HL-60/S4 treated with phorbol 12-myristate 13-acetate at 8.2 ng/mL for 4 days and 3 days (cell line): ENCODE measurements around the gene PPBP.

Experiments
- in situ Hi-C: fragments of 300-500 bp; cut with MboI; formaldehyde crosslinking; loops from 2 replicates; pipeline ENCODE4 v1.15.0; 2022; ENCODE audit warnings: low sequenced_read_pairs

Gene PPBP

DNA sequence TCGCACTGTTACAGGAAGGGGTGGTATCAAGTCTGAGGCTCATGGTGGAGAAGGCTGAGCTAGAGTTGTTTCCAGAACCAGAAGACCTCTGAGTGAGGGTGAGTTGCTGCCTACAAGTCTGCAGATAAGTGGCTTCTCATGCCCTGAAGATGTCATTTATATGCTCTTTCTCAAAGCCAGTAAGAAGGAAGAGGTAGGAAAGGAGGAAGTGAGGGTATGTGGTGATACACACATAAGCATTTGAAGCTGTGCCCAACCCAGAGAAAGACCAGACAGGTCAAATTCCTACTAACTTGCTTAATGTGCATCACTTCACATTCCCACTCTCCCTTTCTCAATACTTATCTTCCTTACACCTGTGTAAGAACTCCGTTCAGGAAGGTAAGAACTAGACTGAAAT, at the start of gene PPBP:
Gene PPBP, minus strand, starts transcription at position 130 of the 400 bp plus-strand sequence. Its CDS starts 87 bp downstream, at position 43.
- in situ Hi-C loops = no loop called here

DNA sequence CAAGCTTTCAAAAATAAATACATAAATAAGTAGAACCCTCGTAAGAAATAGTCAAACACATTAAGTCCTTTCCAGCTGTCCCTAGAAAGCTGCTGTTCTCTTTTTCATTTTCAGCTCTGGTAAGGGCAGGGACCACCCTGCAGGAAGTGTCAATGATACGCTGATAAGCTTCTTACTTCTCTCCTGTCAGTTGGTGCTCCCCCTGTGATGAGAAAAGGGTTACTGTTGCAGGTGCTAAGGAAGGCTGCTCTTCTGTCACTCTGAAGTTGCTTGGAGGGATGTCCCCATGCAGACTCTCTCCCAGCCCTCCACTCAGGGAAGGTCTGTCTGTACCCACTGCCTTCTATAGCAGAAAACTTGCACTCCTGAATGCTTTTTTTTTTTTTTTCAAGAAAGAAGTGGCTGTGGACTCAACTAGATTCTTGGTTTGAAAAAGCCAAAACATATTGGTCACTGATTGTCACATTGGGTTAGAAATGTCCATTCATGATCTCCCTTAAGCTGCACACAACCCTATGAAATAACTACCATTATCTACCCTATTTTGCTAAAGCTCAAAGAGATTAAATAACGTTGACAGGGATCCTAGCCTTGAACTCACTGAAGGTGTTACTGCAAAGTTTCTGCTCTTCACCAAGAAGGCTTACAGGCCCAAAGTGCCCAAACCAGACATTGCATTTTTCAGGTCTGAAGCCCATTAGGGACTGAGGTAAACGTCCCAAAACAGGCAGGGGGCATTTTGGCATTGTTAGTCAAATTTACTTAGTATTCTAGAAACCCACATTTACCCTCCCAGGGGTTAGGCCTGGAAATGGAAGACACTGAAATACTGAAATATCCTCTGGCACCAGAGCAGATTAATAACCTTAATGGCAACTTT, 49.3 kb upstream of the PPBP start:
- in situ Hi-C loops = no loop called here

GRCh38 chr4:74033739-74034138, 45.7 kb upstream of the PPBP start:
- in situ Hi-C loops = no loop called here

DNA sequence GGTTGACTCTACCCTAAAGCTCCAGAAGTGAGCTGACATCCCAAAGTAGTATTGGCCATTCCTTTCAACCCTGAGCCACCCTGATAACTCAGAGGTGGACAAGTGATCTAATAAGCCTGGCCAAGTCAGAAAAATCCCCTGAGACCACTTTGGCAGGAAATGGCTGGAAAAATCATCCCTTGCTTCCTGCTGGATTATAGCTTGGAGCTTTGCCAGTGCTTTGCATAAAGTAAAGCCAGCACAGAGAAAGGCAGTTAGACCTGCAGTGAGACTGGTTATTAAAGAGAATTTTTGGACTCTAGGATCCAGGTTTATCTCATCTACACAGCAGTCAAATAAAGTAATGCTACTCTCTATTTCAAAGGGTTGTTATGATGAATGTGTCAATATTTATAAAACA, 44.1 kb upstream of the PPBP start:
- in situ Hi-C loops = no loop called here

DNA sequence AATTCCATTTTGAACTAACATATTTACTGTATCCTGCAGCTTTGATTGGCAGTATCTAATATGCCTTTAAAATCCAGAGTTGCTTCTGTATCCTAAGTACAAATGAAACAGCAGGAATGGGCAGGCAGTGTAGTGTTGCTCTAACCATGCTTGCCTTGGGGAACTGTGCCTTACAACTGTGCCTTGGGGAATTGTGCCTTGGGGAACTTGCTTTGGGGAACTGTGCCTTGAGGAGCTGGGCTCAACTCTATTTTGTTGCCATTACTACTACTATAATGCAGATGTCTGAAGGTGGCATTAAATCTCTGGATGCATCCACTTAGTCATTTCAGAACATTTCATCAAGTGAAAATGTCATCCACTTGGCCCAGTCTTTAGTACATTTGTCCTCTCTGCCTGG, 43.6 kb upstream of the PPBP start:
- in situ Hi-C loops = no loop called here

GRCh38 chr4:74030285-74030684, 42.3 kb upstream of the PPBP start:
- in situ Hi-C loops = no loop called here

- in situ Hi-C loops = no loop called here
Measured at GRCh38 chr4:74028504-74028903, 40.5 kb upstream of the PPBP start.

DNA sequence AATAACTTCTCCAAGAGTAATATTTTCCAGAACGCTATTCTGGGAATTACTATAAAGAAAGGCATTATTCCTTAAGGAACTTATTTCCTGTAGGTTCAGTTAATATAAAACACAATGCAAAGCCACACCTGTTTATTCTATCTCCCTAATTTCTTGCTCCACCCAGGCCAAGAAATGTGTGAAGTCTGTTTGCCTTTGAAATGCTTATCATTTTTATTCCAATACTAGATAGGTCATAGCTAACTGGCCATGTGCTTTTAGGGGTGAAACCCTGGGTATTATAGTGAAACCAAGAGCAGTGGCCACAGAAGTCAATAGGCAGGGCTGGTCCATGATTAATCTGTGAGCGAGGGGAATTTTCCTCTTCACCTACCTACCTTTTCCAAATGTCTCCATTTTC, 35.7 kb upstream of the PPBP start:
- in situ Hi-C loops = no loop called here

GRCh38 chr4:74021601-74022000, 33.6 kb upstream of the PPBP start:
- in situ Hi-C loops = no loop called here

GRCh38 chr4:74018771-74019170, 30.8 kb upstream of the PPBP start:
- in situ Hi-C loops = no loop called here

DNA sequence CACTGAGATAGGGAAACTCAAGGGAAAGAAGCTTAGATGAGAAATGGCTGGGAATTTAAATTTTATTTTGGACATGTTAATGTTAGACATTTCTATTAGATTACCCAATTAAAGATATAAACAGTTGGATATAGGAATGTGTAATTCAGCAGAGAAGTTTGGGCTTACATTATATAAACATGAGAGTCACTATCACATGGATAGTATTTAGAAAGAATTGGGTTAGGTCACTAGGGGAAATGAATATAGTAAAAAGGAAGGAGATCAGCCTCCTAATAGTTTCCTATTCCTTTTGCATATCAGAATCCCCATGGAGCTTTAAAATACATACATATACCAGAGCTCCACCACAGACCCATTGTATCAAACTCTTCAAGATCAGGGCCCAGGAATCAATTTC, 30.1 kb upstream of the PPBP start:
- in situ Hi-C loops = no loop called here

- in situ Hi-C loops = no loop called here
Measured at GRCh38 chr4:74016068-74016467, 28.1 kb upstream of the PPBP start.

GRCh38 chr4:74015126-74015780, 27.3 kb upstream of the PPBP start:
- in situ Hi-C loops = no loop called here

DNA sequence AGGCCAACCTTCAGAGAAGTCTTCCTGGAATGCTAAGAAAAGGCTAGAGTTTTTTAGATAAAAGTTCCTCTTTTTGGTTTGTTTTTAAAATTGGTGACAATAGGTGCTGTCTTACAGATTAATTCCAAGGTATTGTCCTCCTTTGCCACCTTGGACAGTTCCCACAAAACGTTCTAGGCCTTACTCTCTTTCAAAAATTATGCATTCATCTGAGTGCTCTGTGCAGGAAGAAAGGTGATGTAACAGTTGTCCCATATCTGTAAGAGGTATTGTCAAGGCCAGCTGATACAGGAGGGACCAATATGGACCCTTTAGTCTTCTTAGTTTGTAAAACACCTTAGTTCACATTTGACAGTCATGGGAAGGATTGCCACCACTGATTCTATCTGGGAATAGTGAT, 26.3 kb upstream of the PPBP start:
- in situ Hi-C loops = no loop called here

GRCh38 chr4:74013264-74013663, 25.3 kb upstream of the PPBP start:
- in situ Hi-C loops = no loop called here

- in situ Hi-C loops = no loop called here
Measured at GRCh38 chr4:74012130-74012529, 24.1 kb upstream of the PPBP start.

- in situ Hi-C loops = no loop called here
Measured at GRCh38 chr4:74009307-74009706, 21.3 kb upstream of the PPBP start.

- in situ Hi-C loops = no loop called here
Measured at GRCh38 chr4:74006009-74006476, 18.1 kb upstream of the PPBP start.

GRCh38 chr4:74005528-74005927, 17.5 kb upstream of the PPBP start:
- in situ Hi-C loops = no loop called here

- in situ Hi-C loops = no loop called here
Measured at GRCh38 chr4:74004668-74005067, 16.7 kb upstream of the PPBP start.

DNA sequence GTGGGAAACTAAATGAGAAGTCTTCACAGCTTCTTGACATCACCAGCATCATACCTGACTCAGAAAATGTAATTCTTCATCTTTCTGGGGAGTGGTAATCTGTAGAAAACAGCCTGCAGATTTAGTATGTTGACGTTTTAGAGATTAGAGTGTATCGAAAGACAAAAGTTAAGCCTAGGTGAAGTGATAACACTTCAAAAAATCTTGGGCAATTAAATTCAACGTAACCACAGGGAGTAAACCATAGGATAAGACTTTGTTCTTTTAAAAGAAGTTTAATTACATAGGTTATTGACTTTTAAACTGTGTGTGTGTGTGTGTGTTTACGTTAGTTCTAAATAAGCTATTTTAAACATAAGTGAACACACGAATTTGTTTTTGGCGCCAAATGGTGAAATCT, 12.3 kb upstream of the PPBP start:
- in situ Hi-C loops = no loop called here
